Hematopoietic multipotent progenitor cell treated with erythropoietin and hydrocortisone succinate and interleukin-3 and kit ligand, for 6 days (in vitro differentiated cells): ENCODE measurements around the gene ATOSB.

ENCODE experiments used
- DNase-seq: peaks from one replicate; pipeline ENCODE4 v3.0.0-alpha.2; 2015

The ATOSB gene

DNA sequence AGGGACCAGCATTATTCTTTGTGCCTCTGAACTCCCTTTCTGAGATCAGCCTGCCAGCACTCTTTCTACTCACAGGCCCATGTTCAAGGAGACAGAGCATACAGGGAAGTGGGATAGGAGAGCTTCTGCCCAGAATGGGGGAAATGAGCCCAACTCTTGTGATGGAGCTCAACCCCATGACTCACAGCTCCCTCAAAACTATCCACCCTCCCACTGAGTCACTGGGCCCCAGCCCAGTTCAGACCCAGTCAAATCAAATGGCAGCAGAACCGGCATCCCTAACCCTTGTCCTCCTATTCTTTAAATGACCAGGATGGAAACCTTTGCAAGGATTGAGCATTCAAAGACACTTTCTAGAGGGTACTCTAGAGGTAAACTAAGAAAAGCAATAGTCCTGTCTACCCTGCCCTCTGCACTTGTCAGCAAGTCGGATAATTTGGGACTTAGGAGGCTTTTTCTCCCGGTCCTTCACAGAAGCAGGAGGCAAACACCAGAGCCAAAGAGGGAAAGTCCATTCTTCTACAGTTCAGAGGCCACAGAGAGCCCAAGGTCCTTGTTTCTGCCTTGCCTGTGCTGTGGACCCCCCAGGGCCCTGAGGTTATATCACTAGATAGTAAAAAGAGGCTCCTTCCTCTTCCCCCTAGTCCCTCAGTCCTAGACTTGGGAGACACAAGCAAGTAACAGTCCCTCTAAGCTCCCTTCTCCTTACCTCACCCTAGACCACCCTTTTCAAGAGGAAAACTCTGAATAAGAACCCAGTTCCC is 3.2 kb downstream of the ATOSB start:
- DNase-seq: no peak

DNA sequence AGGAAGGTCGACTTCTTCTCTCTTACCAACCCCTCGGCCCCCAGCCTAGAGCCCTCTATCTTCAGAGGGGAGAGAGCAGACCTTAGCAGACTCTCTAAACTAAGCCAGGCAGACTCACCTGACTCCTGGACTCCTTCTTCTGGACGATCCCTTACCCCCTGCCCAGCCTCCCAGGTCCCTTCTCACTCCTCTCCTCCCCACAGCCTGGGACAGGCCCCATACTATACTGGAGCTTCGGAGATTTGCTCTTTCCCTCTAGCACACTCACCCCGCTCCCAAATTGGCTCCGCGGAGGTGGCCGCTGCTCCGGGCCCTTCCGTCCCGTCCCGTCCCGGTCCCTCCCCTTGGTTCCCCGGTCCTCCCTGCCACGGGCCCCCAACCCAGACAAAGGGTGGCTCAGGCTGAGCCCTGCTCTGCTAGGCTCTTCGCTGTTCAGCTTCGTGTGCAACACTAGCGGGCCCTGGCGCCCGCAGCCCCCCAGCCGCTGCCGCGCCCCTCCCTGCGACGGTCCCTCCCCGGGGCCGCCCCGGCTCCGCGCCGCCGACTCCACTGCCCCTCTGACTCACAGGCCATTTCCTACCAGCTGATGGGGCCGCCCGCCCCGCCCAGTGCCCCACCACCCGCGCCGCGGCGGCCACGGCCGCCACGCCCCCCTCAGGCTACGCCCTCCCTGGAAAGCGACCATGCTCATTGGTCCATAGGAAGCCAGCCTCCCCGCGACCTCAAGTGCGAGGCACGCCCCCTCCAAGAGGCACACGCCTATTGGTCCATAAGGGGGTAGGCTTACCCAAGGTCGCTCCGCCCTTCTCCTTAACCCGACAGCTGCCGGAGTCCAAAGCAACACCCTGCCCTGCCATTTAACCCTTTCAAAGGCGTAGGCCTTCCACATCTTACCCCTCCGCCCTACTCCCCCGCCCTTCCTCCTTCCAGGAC is 4.4 kb downstream of the ATOSB start:
- peak; percentile 99 for DNase-seq

DNA sequence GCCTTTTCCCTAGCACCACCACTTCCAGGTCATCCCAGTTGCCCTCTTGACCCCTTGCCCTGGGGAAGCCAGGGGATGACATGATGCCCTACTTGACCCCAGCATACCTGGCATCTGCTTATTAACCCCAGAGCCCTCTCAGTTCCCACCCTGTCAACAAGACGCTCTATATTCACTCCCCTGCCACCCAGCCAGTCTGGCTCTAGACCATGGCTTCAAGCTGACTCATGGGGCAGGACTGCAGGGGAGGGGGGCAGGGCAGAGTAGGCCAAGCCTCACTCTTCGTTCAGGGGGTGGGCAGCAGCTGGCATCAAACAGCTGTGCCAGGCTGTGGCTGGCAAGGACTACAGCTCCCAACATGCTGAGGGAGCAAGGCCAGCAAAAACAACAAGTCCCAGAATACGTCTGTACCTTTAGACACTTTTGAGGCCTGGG is 5.3 kb downstream of the ATOSB start:
- peak; percentile 79 for DNase-seq

DNA sequence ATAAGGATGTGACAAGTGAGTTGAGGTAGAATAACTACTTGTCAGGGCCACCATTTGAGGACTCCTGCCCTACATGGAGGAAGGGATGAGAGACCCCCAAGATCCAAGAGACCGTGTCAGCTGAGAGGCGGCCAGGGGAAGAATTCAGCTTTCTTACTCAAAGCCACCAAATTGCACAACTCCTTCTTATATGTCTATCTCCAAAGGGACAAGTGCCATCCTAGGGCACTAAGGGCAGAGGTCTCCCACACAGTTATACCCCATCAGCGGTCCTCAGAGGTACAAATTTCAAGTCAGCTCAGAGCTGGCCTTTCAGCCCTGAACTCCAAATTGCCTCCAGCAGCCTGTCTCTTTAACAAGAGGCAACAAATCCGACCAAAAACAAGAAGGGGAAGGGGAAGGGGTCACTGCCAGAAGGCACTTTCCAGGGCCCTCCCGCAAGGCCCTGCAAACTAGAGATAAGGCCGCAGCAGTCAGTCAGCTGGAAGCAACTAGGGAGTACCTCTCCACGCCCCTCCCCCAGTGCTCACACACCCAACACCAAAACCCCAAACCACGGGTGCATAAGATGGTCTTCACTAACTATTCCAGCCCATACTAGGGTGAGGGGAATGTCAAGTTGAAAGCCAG is 6.6 kb downstream of the ATOSB start:
- peak; percentile 98 for DNase-seq

DNA sequence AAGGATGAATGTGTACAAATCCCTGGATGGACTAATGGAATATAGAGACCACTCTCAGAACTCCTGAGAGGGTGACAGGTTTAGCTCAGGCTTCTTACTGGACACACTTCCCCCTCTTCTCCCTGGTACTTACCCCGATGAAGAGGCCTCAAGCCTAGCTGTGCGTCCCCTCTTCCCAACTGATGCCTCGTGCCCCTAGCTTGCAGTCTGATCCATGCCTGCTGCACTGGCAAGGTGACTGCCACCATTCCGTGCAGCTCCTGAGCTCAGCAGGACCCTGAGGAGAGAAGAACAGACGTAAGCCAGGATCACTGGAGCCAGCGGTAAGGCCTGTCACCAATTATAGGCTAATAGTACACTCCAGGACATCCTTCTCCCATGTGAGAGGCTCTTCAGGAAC is 7.2 kb downstream of the ATOSB start:
- DNase-seq: no peak

DNA sequence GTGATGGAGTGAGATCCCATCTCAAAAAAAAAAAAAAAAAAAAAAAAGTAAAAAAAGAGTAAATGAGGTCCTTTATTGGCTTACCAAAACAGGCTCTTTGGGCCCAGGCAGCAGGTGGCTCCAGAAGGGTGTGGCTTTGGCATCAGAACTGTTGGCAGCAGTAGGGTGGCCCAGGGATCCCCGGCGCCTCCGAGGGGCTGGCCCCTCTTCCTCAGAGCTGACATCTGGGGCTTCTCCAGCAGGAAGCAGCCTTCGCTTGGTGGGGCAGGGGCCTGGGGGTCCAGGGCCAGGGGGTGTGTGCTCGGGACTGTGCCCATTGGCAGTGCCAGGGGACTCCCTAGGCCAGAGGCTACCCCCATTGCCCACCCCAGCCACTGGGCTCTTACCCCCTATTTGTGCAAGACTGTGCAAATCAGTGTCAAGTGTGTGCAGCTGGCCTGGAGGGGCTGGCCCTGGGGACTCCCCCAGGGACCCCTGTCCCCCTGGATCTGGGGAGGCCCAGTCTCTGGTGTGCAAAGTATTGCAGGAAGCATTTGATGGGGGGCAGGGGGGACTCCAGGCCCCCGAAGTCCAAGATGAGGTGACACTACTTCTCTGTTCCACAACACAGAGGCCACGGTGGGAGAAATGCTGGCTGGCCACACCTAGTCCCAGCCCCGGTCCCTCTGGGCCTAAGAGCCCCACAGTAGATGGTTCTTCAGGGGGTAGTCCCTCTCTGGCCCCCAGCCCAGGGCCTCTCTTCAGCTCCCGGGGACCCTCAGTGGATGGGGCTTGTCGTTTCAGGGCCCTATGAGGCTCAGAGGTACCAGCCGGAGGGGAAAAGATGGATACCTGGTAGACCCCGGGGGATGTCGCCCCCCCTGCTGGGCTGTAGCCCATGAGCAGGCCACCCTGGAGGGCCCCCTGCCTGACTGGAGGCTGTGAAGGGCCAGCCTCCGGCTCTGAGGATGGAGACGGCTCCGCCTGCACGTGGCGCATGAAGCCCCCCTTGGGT is 8.1 kb downstream of the ATOSB start:
- no peak for DNase-seq

DNA sequence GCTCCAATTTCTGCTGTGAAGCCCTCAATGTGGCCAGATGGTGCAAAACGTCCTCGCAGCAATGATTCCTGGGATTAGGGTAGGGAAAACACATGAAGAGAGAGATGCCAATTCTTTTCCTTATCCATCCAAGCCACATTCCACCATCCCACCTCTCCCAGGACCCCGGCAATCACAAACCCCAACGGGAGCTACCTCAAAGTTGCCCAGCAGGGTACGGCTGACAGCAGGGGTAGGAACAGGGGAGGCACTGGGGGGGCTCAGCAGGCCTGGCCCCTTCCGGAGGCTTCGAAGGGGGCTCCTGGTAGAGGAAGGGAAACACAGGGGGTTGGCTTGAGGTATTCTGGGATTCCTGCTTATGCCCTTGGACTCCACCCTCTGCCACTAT is 9.3 kb downstream of the ATOSB start:
- no peak for DNase-seq

DNA sequence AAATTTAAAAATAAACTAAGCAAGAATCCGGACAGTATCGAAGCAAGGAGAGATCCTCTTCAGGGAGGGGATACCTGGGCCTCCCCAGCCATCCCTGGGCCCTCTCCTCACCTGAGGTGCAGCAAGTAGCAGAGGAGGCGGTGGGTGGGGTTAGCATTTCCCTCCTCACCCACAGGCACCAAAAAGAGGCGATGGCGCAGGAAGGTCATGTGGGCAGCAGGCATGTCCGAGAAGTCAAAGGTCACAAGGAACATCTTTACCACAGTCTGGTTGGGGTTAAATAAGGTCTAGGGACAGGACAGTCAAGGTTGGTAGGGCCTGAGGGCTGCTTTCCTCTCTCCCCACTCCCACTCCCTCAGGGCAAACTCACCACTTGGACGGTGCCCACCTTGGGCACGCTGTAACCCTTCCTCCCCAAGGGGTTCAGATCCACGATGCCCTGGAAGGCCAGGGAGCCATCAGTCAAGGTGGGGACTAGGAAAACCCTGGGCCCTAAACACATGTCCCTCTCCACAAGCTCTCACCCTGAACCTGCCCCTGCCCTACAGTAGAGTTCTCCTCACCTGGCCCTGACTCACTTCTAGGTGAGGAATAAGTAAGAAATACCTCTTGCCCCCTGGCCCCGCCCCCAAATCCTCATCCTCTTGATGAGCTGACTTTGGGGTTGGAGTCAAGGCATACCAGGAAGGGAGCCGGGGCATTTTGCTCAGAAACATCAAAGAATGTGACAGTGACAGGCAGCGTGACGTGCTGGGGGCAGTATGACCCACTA is 9.9 kb downstream of the ATOSB start:
- DNase-seq: no peak

DNA sequence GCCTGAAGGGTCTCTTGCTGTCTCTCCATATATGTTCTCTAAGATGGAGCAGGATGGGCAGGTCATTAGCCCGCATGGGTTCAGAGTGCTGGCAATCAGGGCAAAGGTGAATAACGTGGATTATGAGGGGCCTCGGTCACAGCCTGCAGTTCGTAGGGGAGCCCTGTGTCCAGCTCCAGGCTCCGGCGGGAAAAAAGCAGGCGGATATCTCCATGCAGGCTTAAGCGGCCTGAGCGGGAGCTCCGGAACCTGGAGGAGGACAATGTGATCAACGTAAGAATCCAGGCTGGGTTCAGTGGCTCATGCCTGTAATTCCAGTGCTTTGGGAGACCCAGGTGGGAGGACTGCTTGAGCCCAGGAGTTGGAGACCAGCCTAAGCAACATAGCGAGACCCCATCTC is 10.5 kb downstream of the ATOSB start:
- no peak for DNase-seq

DNA sequence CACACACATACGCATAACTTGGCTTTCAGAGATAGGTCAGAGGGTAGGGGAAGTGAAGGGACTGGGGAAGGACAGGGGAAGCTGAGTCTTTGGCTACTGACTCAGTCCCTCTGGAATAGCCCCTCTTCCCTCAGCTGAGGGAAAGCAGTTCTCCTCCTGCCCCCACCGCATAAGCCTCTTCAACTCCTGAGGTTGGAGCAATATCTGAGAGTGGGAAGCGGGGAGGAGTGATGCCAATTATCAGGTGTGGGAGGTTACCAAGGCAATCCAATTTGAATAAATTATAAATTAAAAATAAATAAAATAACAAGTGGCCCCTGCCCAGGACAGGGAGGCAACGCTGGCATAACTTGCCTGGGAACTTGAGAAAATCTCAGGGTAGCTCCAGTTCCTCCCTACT is 11.1 kb downstream of the ATOSB start:
- DNase-seq: no peak

DNA sequence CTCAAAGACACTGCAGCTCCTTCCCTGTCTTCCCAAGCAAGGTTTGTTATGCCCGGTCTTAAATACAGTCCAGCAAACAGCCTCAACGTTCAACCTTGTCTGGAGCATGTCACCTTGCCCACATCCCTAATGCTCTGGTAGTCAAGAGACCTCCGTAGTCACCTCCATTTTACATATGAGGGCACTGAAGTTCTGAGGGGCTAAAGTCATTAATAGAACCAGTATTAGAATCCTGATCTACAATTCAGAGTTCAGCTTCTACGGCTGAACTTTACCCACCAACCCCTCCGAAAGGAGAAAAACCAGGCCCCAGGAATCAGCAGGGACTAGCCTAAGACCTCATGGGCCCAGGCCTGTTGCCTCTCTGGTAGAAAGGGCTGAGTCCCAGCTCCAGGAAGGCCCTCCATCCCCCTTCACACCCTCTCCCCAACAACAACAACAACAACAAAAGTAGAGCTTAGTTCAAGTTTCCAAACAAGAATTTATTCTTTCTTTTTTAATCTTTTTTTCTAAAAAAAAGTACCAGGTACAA is 11.9 kb downstream of the ATOSB start:
- no peak for DNase-seq

DNA sequence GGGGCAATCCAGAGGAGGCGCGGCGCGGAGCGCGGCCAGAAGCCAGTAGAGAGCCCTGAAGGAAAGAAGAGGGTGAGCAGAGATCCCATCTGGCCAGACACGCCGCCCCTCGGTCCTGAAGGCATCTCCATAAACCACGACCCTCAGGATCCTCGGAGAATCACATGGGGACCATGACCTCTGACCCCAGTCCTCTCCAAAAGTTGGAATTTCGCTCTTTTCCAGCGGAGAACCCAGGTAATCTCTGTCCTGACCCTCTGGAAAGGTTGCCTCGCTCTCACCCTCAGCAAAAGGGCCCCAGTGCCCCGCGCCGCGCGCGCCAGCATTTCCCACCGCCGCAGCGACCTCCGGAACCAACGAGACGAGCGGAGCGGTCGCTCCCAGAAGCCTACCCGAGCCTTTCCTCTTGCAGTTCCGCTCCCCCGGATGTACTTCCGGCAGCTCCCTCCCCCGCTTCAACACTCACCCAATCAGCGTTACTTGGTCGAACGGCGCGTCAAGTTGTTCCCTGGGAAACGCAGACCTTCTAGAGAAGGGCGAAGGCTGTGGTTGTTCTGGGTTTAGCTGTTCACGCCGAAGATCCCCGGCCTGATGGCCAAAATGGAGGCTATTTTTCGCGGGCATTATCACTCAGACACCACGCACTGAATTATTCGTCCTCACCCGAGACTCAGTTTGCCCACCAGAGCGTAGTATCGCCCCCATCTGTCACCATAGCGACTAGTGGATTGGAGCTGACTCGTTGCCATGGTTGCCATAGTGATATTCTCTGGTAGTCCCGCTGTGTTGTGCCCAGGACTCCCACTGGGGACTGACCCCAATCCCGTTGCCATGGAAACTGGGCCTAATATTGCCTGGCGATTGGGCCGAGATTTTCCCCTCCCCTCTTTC is 12.6 kb downstream of the ATOSB start, which contains the start of gene STOML2:
TSS of gene STOML2 (minus strand) at position 363 of the 891 bp plus-strand sequence. CDS start at position 326, 37 bp downstream.
- DNase-seq: peak; percentile 98

DNA sequence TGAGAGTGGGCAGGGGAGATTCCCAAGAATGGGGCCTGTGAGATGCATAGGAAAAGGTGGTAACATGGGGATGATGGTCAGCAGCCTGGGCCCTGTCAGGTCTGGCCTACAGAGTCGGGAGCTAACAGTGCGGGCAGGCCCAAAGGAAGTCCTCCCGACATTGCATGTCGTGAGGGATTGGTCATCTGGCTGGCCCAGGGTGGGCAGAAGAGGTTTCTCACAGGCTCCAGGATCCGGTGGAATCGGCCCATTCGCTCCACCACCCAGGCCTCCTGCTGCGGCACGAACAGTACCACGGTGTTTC is 13.2 kb downstream of the ATOSB start:
- DNase-seq: peak; percentile 19

DNA sequence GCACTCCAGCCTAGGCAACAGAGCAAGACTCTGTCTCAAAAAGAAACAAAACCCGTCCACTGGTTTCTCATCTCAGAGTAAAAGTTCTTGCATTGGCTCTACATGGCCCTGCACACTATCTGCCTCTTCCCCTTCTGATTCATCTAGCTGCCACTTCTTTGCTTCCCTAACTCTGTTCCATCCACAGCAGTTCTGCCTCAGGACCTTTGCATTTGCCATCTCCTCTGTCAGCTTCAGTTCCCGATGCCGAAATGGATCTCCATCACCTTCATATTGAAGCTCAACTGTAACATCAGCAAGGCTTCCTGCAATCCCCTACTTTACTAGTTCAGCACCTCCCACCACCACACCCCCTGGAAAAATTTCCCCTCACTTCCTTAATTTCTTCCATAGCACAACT is 18.1 kb downstream of the ATOSB start:
- no peak for DNase-seq

DNA sequence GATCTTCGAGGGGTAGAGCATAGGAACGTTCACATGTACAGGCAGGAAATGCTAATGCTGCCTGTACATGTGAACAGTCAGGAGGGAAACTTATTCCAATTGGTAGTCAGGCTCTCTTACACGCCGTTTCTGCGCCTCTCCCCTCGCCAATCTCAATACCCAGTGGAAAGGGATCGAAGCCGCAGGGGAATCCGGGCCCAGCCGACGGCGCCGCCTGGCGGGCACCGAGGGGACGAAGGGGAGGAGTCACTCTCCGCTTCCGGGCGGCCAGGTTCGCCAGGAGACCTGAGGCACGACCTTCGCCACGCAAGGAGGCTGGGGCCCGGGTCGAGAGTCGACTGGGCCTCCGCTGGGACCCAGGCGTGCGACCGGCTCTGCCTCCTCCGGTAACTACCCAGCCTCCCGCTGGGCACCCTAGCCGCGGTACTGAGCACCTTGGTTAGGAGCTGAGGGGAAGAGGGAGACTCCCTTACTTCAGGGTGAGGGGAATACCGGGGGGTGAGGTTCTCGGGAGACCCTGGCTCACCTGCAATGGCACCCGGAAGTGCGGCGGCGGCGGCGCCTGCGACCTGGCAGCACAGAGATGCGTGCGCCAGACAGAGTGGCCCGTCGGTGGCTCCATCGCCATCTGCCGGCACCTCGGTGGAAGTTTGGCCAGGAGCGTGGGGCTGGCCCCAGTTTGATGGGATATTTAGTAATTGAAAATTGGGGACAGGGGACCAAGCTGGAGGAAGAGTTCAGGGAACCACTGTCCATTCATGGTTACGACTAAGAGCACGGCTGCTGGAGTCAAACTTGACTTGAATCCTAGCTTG is 19.4 kb downstream of the ATOSB start, which contains the start of gene PIGO:
TSS of gene PIGO (minus strand) at position 557 of the 815 bp plus-strand sequence. CDS start 1,026 bp downstream, outside the sequence.
- DNase-seq: peak; percentile 94

DNA sequence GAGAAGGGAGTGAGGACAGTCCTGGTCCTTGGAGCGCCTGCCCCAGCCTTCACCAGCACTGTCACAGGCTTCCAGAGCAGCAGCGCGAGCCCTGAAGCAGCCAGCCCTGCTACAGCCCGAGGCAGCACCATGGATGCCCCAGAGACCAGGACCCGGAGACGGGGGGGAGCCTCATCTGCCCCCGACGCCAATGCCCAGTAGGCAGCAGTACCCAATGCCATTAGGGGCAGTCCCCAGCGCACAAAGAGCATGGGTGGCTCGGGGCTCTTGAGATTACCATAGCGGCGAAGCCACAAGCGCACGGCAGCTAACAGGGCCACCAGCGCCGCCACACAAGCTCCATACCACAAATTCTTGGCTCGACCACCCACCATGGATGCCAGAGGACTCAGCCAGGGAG is 24.1 kb downstream of the ATOSB start:
- no peak for DNase-seq

DNA sequence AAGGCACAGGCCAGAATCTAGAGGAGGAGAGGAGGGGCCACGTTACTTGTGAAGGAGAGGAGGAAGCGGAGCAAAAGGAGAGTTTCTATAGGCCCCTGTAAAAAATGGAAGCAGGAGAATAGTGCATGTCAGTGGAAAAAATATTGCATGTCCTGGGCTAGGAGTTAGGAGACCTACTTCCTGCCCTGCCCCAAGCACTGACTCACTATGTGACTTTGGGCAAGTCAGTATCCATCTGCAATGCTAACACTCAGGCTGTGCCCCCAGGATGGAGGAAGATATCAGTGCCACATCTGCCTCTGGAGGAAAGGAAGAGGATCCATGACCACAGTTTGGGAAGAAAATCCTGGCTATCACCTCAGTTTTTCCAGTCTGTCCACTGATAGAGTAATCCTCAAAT is 26.2 kb downstream of the ATOSB start:
- DNase-seq: no peak

DNA sequence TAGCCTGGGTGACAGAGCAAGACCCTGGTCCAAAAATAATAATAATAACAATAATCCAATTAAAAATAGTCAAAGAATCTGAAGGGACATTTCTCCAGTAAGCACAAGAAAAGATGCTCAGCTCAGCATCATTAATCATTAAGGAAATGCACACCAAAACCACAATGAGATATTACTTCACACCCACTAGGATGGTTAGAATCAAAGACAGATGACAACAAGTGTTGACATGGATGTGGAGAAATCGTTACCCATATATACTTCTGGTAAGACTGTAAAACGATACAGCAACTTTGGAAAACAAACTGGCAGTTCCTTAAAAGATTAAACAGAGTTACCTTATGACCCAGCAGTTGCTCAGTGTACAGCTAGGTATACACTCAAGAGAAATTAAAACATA is 30.6 kb downstream of the ATOSB start:
- no peak for DNase-seq
